ENCODE data around the gene IQGAP1. TPM values are rescaled to one million over a fixed set of nuclear protein-coding genes. Genes with fewer than 3 reads are reported as not detected.

IQGAP1 gene
- total and polyA plus RNA-seq, 2 donors (not counting 1 experiment from before 2014, with no cell fraction given): 222 to 270 TPM

GRCh38 chr15:90421527-90421926 is 33.5 kb downstream of the IQGAP1 start:
- Histone ChIP-seq H3K9me3 (ENCODE audit: control insufficient read depth, insufficient read depth, low read depth, low read length) (no peaks in the 10 kb centered on the region), H3K9ac (ENCODE audit: insufficient read depth, low read length) (no peak overlapping the region), H3K4me1 (ENCODE audit: control insufficient read depth, extremely low read depth, insufficient read depth, low read length) (peaks cover 27% of the 10 kb centered on the region), H4K20me1 (ENCODE audit: control insufficient read depth, extremely low read depth, insufficient read depth, low read length) (no peaks in the 10 kb centered on the region), H3K36me3 (ENCODE audit: control insufficient read depth, insufficient read depth, low read length) (no peaks in the 10 kb centered on the region), H3K27ac (ENCODE audit: insufficient read depth, low read length) (no peak overlapping the region), H3K4me3 (replicated peaks in 1 of 4; ENCODE audit: control extremely low read depth in 1 of 4, insufficient read depth in 1 of 4, low read depth in 3 of 4, low read length in 4 of 4) (no peak overlapping the region), H3K79me2 (ENCODE audit: control insufficient read depth, insufficient read depth, low read length) (peaks cover 84% of the 10 kb centered on the region), H2AFZ (ENCODE audit: low read length) (no peak overlapping the region), H3K4me2 (ENCODE audit: extremely low read depth, insufficient read depth, low read length) (no peak overlapping the region), H3K27me3 (ENCODE audit: control insufficient read depth, insufficient read depth, low read length) (no peaks in the 10 kb centered on the region)
- no peak for DNase-seq (ENCODE audit: low read depth in 2 of 2)
- TF ChIP-seq CTCF (conservative IDR thresholded peaks at IDR 0.05 in 1 of 2, IDR thresholded peaks at IDR 0.05 in 1 of 2; ENCODE audit: low read depth in 1 of 2, low read length in 2 of 2) (no peak), EZH2 (IDR thresholded peaks at IDR 0.05; ENCODE audit: low read length, missing control alignments) (no peak)

- DNase-seq (ENCODE audit: low read depth in 2 of 2): no peak
- no peak overlapping the region for H3K27ac ChIP-seq (ENCODE audit: insufficient read depth, low read length)
- H3K79me2 ChIP-seq (ENCODE audit: control insufficient read depth, insufficient read depth, low read length): peaks cover 83% of the 10 kb centered on the region
- no peaks in the 10 kb centered on the region for H4K20me1 ChIP-seq (ENCODE audit: control insufficient read depth, extremely low read depth, insufficient read depth, low read length)
- H3K27me3 ChIP-seq (ENCODE audit: control insufficient read depth, insufficient read depth, low read length): no peaks in the 10 kb centered on the region
- no peak for TF ChIP-seq EZH2 (IDR thresholded peaks at IDR 0.05; ENCODE audit: low read length, missing control alignments)
- no peak for TF ChIP-seq CTCF (conservative IDR thresholded peaks at IDR 0.05 in 1 of 2, IDR thresholded peaks at IDR 0.05 in 1 of 2; ENCODE audit: low read depth in 1 of 2, low read length in 2 of 2)
- peaks cover 27% of the 10 kb centered on the region for H3K4me1 ChIP-seq (ENCODE audit: control insufficient read depth, extremely low read depth, insufficient read depth, low read length)
- no peak overlapping the region for H3K4me3 ChIP-seq (replicated peaks in 1 of 4; ENCODE audit: control extremely low read depth in 1 of 4, insufficient read depth in 1 of 4, low read depth in 3 of 4, low read length in 4 of 4)
- H3K9me3 ChIP-seq (ENCODE audit: control insufficient read depth, insufficient read depth, low read depth, low read length): no peaks in the 10 kb centered on the region
- H2AFZ ChIP-seq (ENCODE audit: low read length): no peak overlapping the region
- no peaks in the 10 kb centered on the region for H3K36me3 ChIP-seq (ENCODE audit: control insufficient read depth, insufficient read depth, low read length)
- no peak overlapping the region for H3K4me2 ChIP-seq (ENCODE audit: extremely low read depth, insufficient read depth, low read length)
- H3K9ac ChIP-seq (ENCODE audit: insufficient read depth, low read length): no peak overlapping the region
Measured at GRCh38 chr15:90422043-90422442, 34.0 kb downstream of the IQGAP1 start.

- Histone ChIP-seq H3K9ac (ENCODE audit: insufficient read depth, low read length) (no peak overlapping the region), H4K20me1 (ENCODE audit: control insufficient read depth, extremely low read depth, insufficient read depth, low read length) (no peaks in the 10 kb centered on the region), H3K79me2 (ENCODE audit: control insufficient read depth, insufficient read depth, low read length) (peaks cover 82% of the 10 kb centered on the region), H3K36me3 (ENCODE audit: control insufficient read depth, insufficient read depth, low read length) (no peaks in the 10 kb centered on the region), H3K27ac (ENCODE audit: insufficient read depth, low read length) (no peak overlapping the region), H2AFZ (ENCODE audit: low read length) (no peak overlapping the region), H3K27me3 (ENCODE audit: control insufficient read depth, insufficient read depth, low read length) (no peaks in the 10 kb centered on the region), H3K4me1 (ENCODE audit: control insufficient read depth, extremely low read depth, insufficient read depth, low read length) (peaks cover 27% of the 10 kb centered on the region), H3K9me3 (ENCODE audit: control insufficient read depth, insufficient read depth, low read depth, low read length) (no peaks in the 10 kb centered on the region), H3K4me2 (ENCODE audit: extremely low read depth, insufficient read depth, low read length) (peak overlapping the region; percentile 15), H3K4me3 (replicated peaks in 1 of 4; ENCODE audit: control extremely low read depth in 1 of 4, insufficient read depth in 1 of 4, low read depth in 3 of 4, low read length in 4 of 4) (no peak overlapping the region)
- TF ChIP-seq CTCF (conservative IDR thresholded peaks at IDR 0.05 in 1 of 2, IDR thresholded peaks at IDR 0.05 in 1 of 2; ENCODE audit: low read depth in 1 of 2, low read length in 2 of 2) (no peak), EZH2 (IDR thresholded peaks at IDR 0.05; ENCODE audit: low read length, missing control alignments) (no peak)
- no peak for DNase-seq (ENCODE audit: low read depth in 2 of 2)
Measured at GRCh38 chr15:90422936-90423335, 34.9 kb downstream of the IQGAP1 start.
